Right forelimb (tissue), 1 donor: ENCODE measurements around the gene AGTPBP1.
"Not testable (repeated sequence)": the region's sequence is repeated elsewhere in the genome, so short reads cannot be mapped to it uniquely, and the experiment has no call there.

ENCODE experiments used
- DNase-seq: peaks from one replicate; pipeline ENCODE4 v3.0.0-alpha.2; 2018

The AGTPBP1 gene

DNA sequence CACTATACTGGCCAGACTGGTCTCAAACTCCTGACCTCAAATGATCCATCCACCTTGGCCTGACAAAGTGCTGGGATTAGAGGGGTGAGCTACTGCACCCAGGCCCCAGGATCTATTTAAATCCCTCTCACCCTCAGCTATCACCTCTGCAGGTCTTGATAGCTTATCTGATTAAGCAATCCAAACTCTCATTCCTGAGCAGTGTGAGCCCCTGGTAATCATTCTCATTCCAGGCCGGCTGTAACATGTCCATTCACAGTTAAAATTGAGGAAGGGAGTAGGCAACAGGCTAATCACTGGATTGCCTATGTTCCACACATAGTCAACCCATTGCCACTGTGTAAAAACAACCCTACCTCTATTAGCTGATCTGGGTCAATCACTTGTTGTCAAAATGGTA, 111.1 kb downstream of the AGTPBP1 start:
- DNase-seq, result no peak

DNA sequence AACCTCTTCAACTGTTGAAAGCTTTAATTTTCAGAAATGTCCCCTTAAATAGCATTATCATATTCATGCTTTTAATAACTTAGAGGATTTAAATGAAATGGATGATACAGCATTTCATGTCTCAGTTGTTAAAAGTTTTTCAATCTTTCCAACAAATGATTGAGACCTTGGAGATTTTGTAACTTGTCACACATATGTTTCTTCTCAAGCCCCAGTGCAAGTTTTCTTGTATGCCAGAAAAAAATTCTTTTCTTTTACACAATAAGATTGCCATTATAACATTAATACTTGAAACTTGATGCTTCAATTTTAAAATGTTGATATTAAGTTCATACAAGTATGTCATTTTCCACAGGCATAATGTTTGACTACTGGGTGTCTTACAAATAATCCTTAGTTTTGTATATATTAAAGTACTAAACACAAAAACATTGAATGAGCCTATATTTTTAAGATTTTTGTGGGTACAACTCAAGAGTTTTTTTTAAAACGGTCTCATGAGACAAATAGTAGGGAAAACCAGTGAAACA, 124.5 kb downstream of the AGTPBP1 start:
- DNase-seq, result no peak

DNA sequence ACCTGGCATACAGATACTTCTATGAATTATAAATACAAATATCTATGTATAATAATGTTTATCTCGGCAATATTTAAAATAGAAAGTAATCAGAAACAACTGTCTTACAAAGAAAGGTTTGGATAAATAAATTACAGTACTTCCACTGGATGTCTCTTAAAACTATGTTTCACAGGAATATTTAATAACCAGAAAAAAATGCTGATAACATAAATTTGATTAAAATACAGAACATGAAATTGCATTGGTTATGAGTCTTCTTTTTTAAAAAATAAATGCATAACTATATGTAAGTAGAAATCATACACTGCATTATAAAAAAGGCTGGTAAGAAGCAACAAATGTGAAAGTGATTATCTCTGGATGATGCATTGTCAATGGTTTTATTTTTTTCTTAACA, 126.0 kb downstream of the AGTPBP1 start:
- DNase-seq, result no peak

DNA sequence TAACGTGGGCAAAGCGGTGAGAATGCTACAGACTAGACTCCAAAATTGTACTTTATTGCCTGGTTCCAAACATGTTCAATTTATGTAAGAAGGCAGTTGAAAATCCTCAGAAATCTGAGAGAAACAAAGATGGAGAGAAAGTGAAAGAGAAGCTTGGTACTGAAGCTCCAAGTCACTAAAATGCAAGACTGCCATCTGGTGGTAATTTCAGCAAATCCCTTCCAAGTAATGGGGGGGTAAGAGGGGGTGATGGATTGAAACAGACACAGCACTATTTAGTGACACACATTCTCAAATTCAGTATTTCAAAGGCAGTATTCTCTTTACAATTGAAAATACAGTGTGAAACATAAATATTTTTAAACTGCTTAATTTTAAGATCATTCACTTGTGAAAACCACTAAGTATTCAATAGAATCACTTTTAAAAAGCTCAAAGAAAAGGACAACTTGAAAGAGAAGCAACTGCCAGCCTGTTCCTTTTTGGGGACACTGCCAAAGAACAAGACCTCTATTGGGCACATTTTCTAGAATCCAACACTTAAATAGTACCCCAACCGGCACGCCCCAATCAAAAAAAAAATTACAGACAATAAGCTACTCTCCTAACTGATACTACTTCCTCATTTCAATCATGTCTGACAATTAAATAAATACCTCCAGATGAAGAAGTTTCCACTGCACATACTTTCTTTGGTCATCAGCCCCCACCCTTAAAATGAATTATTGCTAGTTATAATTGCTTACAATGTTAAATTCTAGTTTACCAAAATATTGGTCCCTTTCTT, 131.5 kb downstream of the AGTPBP1 start:
- DNase-seq, result peak; percentile 46

DNA sequence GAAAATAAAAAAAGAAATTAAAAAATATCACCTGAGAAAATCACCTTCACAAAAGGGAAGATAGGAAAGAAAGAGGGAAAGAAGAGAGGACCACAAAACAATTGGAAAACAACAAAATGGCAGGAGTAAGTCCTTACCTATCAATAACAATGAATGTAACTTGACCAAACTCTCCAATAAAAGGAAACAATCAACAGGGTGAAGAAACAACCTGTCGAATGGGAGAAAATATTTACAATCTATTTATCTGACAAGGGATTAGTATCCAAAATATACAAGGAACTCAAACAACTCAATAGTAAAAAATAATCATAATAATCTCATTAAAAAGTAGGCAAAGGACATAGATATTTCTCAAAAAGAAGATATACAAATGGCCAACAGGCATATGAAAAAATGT, 135.8 kb downstream of the AGTPBP1 start:
- no peak for DNase-seq

DNA sequence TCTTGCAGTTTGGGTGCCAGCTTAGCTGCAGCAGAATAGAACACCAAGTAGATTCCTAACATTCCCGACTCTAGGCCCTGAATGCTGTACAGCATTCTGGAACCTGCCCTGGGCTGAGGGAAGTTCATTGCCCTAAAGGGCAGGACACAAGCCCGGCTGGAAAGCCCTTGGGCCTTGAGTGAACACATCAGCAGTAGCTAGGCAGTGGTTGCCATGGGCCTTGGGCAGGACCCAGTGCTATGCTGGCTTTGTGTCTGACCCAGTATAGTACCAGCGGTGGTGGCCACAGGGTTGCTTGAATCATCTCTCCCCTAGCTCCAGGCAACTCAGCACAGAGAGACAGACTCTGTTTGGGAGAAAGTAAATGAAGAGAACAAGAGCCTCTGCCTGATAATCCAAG, 137.8 kb downstream of the AGTPBP1 start:
- no peak for DNase-seq

DNA sequence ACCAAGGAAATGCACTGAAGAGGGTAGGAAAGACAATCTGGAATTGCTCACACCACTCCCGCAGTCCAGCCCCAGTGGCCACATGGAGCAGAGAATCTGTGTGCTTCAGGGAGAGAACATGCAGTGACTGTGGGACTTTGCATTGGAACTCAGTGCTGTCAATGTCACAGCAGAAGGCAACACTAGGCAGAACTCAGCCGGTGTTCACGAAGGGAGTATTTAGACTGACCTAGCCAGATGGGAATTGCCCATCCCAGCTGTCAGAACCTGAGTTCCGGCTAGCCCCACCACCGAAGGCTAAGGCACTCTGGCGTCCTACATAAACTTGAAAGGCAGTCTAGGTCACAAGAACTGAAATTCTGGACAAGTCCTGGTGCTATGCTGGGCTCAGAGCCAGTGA, 139.0 kb downstream of the AGTPBP1 start:
- no peak for DNase-seq

- DNase-seq, result peak; percentile 45
These were observed 141.0 kb downstream of the AGTPBP1 start for GRCh38 chr9:85600675-85601263.

DNA sequence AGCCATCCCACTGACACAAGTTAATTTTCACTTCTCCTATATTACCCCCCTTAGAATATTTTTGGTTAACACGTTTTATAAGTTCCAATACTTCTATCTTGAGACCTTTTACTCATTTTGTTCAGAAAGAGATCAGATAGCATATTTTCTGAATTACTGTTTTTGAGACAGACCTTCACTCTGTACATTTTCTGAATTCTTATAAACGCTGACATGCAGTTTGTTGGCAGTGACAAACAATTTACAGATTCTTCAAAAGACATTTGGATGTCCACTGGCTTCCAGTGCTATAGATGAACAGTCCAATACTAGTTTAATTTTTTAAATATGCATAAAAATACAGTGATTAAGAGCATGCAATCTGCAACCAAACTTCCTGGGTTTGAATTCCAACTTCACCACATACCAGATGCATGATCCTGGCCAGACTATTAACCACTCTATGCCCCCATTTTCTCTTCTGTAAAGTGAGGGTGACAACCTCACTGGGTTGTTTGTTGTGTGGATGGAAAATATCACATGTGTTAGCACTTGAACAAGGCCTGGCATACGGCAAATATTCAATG, 142.1 kb downstream of the AGTPBP1 start:
- no peak for DNase-seq

DNA sequence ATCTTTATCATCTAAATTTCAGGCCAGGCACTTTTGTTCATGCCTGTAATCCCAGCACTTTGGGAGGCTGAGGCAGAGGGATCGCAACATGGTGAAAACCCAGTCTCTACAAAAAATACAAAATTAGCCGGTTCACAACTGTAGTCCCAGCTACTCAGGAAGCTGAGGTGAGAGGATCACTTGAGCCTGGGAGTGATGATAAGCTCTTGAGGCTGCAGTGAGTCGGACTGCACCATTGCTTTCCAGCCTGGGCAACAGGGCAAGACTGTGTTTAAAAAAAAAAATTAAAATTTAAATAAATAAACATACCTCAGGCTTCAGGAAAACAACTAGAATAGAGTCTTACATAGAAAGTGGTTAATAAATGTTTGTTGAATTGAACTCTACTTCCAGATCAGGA, 147.4 kb downstream of the AGTPBP1 start:
- no peak for DNase-seq

DNA sequence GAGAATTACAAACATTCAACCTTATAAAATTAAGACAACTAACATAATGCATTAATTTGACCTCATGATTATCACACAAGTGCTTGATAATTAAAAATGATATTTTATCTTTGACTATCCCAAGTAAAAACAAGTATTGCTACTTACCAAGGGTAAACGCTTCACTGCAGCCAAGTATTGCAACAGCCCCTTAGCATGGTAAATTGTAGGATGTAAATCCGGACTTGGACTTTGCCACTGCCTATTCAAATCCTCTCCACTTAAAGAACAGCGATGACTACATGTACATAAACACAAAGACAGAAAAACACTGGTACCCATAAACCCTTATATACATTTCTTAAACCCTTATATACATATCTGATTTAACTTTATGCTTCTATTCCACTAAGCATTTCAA, 155.1 kb downstream of the AGTPBP1 start:
- DNase-seq, result no peak

DNA sequence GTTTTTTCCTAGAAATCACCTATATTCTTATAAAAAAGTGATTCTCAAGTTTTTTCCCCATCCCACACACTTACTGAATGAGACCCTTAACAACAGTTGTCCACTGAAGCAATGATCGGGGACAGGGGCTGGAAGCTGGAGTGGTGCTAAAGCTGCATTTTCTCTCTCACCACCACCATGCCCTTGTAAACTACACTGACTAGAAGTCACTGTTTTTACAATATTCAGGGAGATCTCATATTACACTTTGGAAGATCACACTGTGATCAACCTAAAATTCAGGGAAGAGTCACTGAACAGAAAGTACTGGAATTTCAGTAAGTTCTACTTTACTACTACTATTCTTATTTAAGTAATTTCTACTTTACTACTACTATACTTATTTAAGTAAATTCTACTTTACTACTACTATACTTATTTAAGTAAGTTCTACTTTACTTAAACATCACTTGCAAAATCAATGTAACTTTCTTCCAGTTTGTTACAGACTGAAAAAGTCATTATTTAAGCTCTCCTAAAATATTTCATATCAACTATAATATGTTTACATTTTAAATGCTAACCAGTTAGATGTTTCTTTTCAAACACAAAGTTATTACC, 164.3 kb downstream of the AGTPBP1 start:
- DNase-seq, result no peak

GRCh38 chr9:85575868-85576267, 165.9 kb downstream of the AGTPBP1 start:
- DNase-seq, result no peak

DNA sequence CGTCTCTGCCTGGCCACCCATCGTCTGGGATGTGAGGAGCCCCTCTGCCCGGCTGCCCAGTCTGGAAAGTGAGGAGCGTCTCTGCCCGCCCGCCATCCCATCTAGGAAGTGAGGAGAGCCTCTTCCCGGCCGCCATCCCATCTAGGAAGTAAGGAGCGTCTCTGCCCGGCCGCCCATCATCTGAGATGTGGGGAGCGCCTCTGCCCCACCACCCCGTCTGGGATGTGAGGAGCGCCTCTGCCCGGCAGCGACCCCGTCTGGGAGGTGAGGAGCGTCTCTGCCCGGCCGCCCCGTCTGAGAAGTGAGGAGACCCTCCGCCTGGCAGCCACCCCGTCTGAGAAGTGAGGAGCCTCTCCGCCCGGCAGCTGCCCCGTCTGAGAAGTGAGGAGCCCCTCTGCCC, 168.2 kb downstream of the AGTPBP1 start:
- not testable (repeated sequence) for DNase-seq

DNA sequence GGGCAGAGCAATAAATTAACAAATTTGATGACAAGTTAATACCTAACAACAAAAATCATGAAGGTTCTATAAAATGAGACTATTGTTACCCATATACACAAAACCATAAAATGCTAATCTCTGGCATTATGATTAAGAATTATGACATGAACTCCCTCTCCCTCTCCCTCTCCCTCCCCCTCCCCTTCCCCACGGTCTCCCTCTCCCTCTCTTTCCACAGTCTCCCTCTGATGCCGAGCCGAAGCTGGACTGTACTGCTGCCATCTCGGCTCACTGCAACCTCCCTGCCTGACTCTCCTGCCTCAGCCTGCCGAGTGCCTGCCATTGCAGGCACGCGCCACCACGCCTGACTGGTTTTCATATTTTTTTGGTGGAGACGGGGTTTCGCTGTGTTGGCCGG, 168.8 kb downstream of the AGTPBP1 start:
- not testable (repeated sequence) for DNase-seq

- no peak for DNase-seq
These were observed 171.8 kb downstream of the AGTPBP1 start for GRCh38 chr9:85569988-85570387.

GRCh38 chr9:85559526-85559925, 182.2 kb downstream of the AGTPBP1 start:
- DNase-seq, result no peak

GRCh38 chr9:85554349-85554748, 187.4 kb downstream of the AGTPBP1 start:
- no peak for DNase-seq

DNA sequence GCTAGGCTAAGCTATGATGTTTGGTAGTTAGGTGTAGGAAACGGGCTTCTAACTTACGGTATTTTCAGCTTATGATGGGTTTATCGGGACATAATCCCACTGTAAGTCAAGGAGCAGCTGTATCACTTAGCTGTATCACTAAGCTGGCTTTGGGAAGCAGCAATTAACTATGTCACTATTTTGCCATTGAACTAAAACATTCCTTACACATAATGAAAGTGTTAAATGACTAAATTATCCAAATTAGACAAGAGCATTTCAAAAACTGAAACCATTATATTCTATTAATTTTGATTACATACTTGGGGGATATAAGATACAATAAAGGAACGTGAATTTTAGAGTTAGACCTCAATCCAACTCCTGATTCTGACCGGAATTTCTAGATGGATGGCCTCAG, 188.3 kb downstream of the AGTPBP1 start:
- no peak for DNase-seq

DNA sequence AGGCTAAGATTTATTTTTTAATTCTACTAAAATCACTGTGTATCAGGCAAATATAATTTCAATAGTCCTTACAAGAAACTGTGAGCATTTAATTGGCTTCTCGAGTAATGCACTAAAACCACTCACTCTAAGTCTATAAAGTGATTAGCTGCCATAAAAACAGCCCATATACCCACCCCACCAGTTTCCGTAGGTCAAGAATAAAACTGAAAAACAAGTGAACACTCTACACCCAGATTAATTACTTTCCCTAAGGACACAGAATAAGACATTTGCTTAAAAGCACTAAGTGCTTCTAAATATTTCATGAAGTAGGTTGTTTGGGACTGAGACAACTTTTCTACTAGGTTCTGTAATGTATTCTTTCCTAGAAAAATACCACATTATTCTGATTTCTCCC, 194.2 kb downstream of the AGTPBP1 start:
- DNase-seq, result no peak

DNA sequence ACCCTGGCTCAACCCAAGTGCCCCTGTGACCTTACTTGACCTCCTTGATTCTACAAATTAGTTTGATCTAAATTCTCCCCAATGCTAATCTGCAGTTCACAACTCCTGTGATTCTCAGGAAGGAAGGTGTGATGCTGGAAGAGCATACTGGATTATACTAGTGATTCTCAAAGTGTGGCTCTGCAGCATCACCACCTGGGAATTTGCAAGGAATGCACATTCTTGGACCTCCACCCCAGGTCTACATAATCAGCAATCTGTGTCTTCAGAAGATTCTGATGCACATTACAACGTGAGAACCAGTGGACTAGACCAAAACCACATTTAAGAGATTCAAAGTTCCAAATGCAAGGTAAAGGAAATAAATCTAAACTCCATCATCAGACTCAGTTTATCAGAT, 198.6 kb downstream of the AGTPBP1 start:
- no peak for DNase-seq

DNA sequence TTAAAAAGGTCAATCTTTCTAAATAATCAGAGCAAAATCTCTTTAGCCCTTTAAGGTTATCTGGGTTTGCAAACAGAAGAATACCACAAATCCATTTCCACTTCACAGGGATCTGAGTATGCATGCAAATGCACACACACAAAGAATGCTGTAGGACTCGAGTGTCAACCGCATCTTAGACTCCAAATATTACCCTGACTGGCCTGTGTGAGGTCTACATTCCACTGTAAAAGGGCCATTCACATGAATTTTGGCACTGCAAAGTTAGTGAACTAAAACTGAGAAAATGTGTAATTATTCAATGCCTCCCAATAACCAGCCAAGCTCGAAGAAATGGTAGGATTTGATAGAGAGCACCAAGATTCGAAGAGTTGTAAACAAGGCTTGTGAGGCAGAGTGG, 199.9 kb downstream of the AGTPBP1 start:
- no peak for DNase-seq

DNA sequence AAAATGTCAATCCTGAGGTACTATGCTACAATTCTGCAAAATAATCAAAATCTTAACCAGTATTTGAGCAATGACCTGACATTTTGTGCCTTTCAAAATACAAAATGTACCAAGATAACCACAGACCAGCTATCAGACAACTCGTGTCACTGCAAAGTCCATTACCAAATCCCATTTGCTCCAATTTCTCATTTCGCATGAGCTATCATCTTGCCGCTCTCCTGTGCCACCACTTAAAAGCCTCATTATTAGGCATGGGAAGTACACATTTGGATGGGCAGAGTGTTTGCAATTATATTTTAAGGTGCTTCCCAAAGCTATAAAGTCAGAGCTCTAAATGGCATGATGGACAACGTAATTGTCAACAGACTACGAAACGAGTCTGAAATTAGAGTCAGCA, 205.2 kb downstream of the AGTPBP1 start:
- no peak for DNase-seq

DNA sequence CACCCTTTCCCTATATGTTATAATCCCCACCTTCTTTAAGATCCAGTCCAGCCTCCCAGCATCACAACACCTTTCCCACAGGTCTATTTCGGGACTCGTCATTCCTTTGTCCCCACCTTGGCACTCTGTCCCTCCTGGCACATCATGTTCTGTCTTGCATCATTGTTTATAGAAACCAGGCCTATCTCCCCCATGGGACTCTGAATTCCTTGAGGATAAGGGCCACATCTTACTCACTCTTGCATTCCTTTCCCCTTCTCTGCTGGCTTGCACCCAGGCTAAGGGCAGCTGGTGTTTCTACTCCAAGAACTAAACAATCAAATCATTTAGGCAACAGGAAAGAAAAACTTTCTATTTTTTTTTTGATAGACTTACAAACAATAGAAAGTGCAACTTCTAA, 205.7 kb downstream of the AGTPBP1 start:
- DNase-seq, result no peak
